Cardiac fibroblast (primary cell): ENCODE measurements around the gene WNT4.

Experiments used
- DNase-seq, 2 donors: peaks; one replicate each; pipeline versions ENCODE4 v3.0.0 to v3.0.0-alpha.2; 2010; ENCODE audit warnings: low read depth in 2 of 2
- H3K4me3 ChIP-seq, 2 donors: replicated peaks in 1 of 2; 1 replicate in 1 of 2; 2 replicates in 1 of 2; pipeline ENCODE4 v1.5.1; 2011; ENCODE audit warnings: low read depth in 2 of 2, low read length in 2 of 2, mild to moderate bottlenecking in 2 of 2, moderate library complexity in 1 of 2
- CTCF ChIP-seq: IDR thresholded peaks from one replicate; pipeline ENCODE4 v1.5.1; 2011; ENCODE audit warnings: low read depth, mild to moderate bottlenecking, low read length, inconsistent platforms

Gene WNT4

GRCh38 chr1:22176258-22176657, 33.4 kb upstream of the WNT4 start:
- DNase-seq, result no peak
- TF ChIP-seq CTCF, result no peak
- no peak overlapping the region for H3K4me3 ChIP-seq

GRCh38 chr1:22174446-22175220, 31.7 kb upstream of the WNT4 start:
- no peak overlapping the region for H3K4me3 ChIP-seq
- TF ChIP-seq CTCF, result no peak
- DNase-seq, result no peak

- DNase-seq, result no peak
- H3K4me3 ChIP-seq, result no peak overlapping the region
- no peak for TF ChIP-seq CTCF
These were observed 29.2 kb upstream of the WNT4 start for GRCh38 chr1:22171951-22172715.

- no peak for TF ChIP-seq CTCF
- no peak overlapping the region for H3K4me3 ChIP-seq
- no peak for DNase-seq
These were observed 26.9 kb upstream of the WNT4 start for GRCh38 chr1:22169816-22170215.

- TF ChIP-seq CTCF, result no peak
- no peak overlapping the region for H3K4me3 ChIP-seq
- DNase-seq, result no peak
These were observed 25.6 kb upstream of the WNT4 start for GRCh38 chr1:22168412-22168973.

- no peak for TF ChIP-seq CTCF
- no peak overlapping the region for H3K4me3 ChIP-seq
- no peak for DNase-seq
These were observed 23.5 kb upstream of the WNT4 start for GRCh38 chr1:22166439-22166838.
